HFFc6 (cell line): ENCODE measurements around the gene NACAD. TPM values are rescaled to one million over a fixed set of nuclear protein-coding genes. Genes with fewer than 3 reads are reported as not detected.

Experiments used
- DNase-seq: peaks from one replicate; pipeline ENCODE4 v3.0.0-alpha.2; 2018
- H3K27ac Mint-ChIP-seq: 2 replicates; pipeline ENCODE4 v1.8.0; 2020; ENCODE audit warnings: mild to moderate bottlenecking, mixed read lengths
- H3K27me3 Mint-ChIP-seq: 2 replicates; pipeline ENCODE4 v1.8.0; 2021; ENCODE audit warnings: mild to moderate bottlenecking, moderate library complexity, mixed read lengths; ENCODE audit not compliant: insufficient read depth
- H3K36me3 Mint-ChIP-seq: 2 replicates; pipeline ENCODE4 v1.8.0; 2021; ENCODE audit warnings: low read depth, mixed read lengths
- H3K4me1 Mint-ChIP-seq: 2 replicates; pipeline ENCODE4 v1.8.0; 2020; ENCODE audit warnings: low read depth, mixed read lengths
- H3K4me3 Mint-ChIP-seq: 2 replicates; pipeline ENCODE4 v1.8.0; 2020; ENCODE audit warnings: mild to moderate bottlenecking, moderate library complexity, mixed read lengths
- H3K9me3 Mint-ChIP-seq: 2 replicates; pipeline ENCODE4 v1.8.0; 2020; ENCODE audit warnings: mild to moderate bottlenecking, mixed read lengths
- total RNA-seq, 6 experiments: library from RNA; stranded (reverse); fragmentation: NEBNext Ultra II Directional; extraction: Animal tissue kit (Norgen Biotek cat#: 25700); gene quantifications; 2 replicates in 1 of 6; 3 replicates in 5 of 6; pipeline ENCODE4 v1.2.3, GENCODE V29; 2021
- TF ChIP-seq, protein P1 (sequence below): fragments of 200-600 bp; sonication (generic); IDR thresholded peaks from 2 replicates; pipeline ENCODE4 v1.5.0; 2021; ENCODE audit warnings: antibody characterized with exemption, mild to moderate bottlenecking

NACAD gene
- total RNA-seq, 6 experiments from 2014 or later: 5.5 to 10.5 (median 9.6) TPM

- no peak for DNase-seq
- Mint-ChIP-seq H3K27me3 (peaks cover 2% of the 10 kb centered on the region; the same call in 1 of the 2 replicates), H3K36me3 (no peaks in the 10 kb centered on the region), H3K4me3 (no peak overlapping the region), H3K27ac (no peak overlapping the region), H3K4me1 (no peaks in the 10 kb centered on the region), H3K9me3 (no peaks in the 10 kb centered on the region)
- TF ChIP-seq, protein P1, sequence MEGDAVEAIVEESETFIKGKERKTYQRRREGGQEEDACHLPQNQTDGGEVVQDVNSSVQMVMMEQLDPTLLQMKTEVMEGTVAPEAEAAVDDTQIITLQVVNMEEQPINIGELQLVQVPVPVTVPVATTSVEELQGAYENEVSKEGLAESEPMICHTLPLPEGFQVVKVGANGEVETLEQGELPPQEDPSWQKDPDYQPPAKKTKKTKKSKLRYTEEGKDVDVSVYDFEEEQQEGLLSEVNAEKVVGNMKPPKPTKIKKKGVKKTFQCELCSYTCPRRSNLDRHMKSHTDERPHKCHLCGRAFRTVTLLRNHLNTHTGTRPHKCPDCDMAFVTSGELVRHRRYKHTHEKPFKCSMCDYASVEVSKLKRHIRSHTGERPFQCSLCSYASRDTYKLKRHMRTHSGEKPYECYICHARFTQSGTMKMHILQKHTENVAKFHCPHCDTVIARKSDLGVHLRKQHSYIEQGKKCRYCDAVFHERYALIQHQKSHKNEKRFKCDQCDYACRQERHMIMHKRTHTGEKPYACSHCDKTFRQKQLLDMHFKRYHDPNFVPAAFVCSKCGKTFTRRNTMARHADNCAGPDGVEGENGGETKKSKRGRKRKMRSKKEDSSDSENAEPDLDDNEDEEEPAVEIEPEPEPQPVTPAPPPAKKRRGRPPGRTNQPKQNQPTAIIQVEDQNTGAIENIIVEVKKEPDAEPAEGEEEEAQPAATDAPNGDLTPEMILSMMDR: no peak
Observed at GRCh38 chr7:45085619-45086200, 3.1 kb downstream of the NACAD start.

DNA sequence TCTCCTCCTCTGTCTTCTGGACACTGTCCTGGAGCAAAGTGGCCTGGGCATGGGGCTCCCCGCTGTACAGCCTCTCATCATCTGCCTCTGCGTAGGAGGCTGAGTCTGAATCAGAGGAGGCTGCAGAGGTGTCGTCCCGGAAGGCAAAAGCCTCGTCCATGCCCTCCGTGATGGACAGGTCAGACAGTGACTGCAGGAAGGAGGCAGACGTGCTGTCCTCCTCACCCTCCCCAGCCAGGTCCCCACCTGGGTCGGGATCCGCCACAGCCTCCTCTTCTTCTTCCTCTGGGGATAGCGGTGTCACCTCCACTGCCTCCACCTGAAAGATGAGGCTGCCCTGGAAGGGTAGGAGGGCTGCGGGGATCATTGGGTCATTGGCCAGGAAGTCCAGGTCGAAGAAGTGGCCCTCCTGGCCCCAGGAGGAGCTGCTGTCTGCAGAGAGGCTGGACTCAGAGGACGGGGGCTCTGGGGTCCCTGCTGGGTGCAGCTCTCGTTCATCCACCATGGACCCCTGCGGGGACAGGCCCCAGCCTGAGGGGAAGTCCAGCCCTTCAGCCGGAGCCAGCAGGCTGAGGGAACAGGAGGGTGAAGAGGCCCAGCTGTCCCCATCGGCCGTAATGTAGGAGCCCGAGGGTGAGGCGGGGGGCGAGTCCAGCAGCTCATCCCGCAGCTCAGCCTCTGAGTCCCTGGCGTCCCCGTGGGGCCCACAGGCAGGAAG is 3.7 kb downstream of the NACAD start:
- Mint-ChIP-seq H3K4me3 (no peak overlapping the region), H3K27me3 (peaks cover 4% of the 10 kb centered on the region), H3K36me3 (no peaks in the 10 kb centered on the region), H3K27ac (no peak overlapping the region), H3K4me1 (no peaks in the 10 kb centered on the region), H3K9me3 (no peaks in the 10 kb centered on the region)
- TF ChIP-seq, protein P1: no peak
- no peak for DNase-seq

GRCh38 chr7:45084336-45084735 is 4.4 kb downstream of the NACAD start:
- H3K36me3 Mint-ChIP-seq: no peaks in the 10 kb centered on the region
- TF ChIP-seq, protein P1: no peak
- H3K27me3 Mint-ChIP-seq: peaks cover 2% of the 10 kb centered on the region
- no peaks in the 10 kb centered on the region for H3K9me3 Mint-ChIP-seq
- no peak overlapping the region for H3K4me3 Mint-ChIP-seq
- no peak for DNase-seq
- no peak overlapping the region for H3K27ac Mint-ChIP-seq
- H3K4me1 Mint-ChIP-seq: no peaks in the 10 kb centered on the region

- Mint-ChIP-seq H3K9me3 (no peaks in the 10 kb centered on the region), H3K27me3 (peaks cover 2% of the 10 kb centered on the region), H3K27ac (no peak overlapping the region), H3K36me3 (no peaks in the 10 kb centered on the region), H3K4me3 (no peak overlapping the region), H3K4me1 (no peaks in the 10 kb centered on the region)
- DNase-seq: no peak
- TF ChIP-seq, protein P1: no peak
Observed at GRCh38 chr7:45082831-45083331, 5.9 kb downstream of the NACAD start.

- Mint-ChIP-seq H3K4me1 (no peaks in the 10 kb centered on the region), H3K4me3 (no peak overlapping the region), H3K9me3 (no peaks in the 10 kb centered on the region), H3K27ac (no peak overlapping the region), H3K36me3 (no peaks in the 10 kb centered on the region), H3K27me3 (peaks cover 2% of the 10 kb centered on the region)
- no peak for DNase-seq
- TF ChIP-seq, protein P1: no peak
Observed at GRCh38 chr7:45082031-45082830, 6.5 kb downstream of the NACAD start.
